Putamen (tissue), 1 donor: ENCODE data around the gene WWOX.

Source experiments
- DNase-seq: peaks from one replicate; pipeline ENCODE4 v3.0.0-alpha.2; 2016; ENCODE audit warnings: low spot score

WWOX gene

GRCh38 chr16:78804058-78804735, 704.7 kb downstream of the WWOX start:
- DNase-seq, result no peak

- no peak for DNase-seq
Observed at GRCh38 chr16:78805556-78805955, 706.1 kb downstream of the WWOX start.

DNA sequence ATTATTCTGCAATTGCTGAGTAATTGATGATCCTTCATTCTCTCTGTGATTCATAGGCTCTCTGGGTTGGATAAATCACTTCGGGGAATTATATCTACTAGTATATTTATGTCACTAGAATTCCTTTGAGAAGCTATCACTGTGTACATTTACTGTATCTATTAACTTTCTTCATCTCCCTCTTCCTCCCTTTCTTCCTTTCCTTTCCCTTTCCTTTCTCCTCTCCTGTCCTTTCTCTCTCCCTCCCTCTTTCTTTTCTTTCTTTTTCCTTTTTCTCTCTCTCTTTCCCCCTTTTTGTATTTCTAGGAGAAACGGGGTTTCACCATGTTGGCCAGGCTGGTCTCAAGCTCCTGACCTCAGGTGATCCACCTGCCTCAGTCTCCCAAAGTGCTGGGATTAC, 711.8 kb downstream of the WWOX start:
- no peak for DNase-seq

DNA sequence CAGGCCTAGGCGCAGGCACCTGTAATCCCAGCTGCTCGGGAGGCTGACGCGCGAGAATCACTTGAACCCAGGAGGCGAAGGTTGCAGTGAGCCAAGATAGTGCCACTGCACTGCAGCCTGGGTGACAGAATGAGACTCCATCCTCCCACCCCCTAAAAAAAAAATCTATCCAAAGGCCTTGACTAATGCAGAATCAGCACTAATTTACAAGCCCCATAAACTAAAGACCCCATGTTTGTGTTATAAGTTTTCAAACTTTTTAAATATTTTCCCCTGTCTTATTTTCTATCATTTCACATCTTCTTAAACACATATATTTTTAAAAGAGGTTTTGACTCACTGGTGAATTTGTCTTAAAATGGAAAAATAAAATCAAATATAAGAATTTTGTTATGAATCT, 713.1 kb downstream of the WWOX start:
- DNase-seq, result no peak

- DNase-seq, result no peak
Observed at GRCh38 chr16:78813661-78814311, 714.3 kb downstream of the WWOX start.

DNA sequence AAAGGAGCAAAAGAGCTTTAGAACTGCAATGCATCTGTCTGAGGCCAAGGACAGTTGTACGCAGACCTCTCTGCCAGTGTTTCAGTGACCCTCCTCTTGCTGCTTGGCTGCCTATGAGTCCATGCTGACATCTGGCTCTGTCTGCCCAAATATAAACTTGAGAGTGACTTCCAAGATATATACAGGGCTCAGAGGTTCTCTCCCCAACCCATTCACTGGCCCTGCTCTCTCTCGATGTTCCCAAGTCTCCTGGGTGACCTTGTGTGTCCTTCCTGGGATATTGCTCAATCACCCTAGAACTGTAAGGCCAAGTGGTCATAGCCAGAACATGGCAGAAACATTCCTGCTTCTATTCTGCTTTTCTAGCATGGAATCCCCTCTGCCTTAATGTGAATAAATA, 716.3 kb downstream of the WWOX start:
- no peak for DNase-seq

DNA sequence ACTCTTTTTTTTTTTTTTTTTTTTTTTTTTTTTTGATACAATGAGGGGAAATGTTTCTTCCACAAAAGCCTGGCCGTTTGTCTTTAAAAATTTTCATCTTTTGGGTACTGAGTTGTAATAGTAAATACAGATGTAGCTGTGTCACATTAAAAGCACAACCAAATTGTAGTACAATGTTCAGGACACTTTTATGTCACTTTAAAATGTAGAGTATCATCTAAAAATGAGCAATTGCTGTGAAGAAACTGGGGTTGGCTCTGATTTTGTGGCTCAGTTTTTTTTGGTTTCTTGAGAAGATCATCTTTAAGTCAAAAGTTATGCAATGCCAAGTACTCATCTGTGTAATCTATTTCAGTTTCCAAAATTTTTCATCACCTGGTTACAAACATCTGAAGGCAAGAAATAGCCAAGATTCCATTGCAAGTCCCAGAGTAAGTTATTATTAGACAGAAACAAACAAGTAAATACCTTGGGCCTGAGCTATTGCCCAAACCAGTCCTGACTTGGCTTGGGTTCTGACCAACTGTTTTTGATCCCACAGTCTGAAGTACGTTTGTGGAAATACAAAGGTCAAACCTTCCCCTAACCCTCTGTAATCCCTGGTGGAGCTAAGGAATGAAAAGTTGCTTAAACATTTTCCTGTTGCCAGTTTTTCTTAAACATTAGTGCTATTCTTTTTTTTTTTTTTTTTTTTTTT, 717.2 kb downstream of the WWOX start:
- DNase-seq, result peak; percentile 15

DNA sequence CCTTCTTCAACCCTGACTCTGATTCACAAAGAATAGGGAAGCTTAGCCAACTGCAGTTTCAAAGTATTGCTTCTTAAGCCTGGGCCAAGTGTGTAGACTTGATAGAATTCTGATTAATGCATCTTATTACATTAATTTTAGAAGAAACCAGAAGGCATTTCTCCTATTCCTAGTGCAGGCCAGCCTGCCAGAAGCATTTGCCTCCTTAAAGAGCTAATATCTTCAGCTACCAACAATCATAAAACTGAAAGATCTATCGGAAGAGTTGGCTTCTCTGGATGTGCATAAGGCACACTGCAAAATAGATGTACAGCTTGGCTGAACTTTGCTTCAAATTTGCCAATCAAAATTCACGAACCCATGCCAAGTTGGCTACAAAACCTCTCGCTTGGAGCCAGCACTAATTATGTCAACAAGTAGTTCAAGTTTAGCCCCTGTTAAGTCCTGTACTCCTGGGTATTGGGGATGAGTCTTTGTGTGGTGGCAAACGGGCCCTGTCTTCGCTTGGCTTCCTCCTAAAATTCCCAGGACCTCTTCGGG, 717.8 kb downstream of the WWOX start:
- no peak for DNase-seq

- no peak for DNase-seq
Observed at GRCh38 chr16:78821335-78821734, 721.9 kb downstream of the WWOX start.

DNA sequence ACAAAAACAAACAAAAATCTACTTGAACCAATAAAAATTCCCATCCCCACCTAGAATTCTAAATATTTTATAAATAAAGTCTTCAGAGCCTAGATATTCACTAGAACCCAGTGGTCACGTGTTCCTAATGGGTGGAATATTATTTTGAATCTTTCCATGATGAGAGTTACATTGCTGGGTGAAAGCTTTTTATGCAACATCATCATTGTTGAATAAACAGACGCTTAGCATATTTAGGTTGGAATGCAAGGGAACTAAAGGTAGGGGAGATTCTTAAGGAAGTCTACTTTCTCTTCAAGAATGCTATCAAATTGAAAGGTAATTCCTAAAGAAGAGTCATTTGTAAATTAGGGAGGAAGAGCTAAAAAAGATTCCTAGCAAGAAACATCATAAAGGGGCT, 723.1 kb downstream of the WWOX start:
- no peak for DNase-seq

GRCh38 chr16:78823027-78823426, 723.6 kb downstream of the WWOX start:
- no peak for DNase-seq

GRCh38 chr16:78829280-78829679, 729.8 kb downstream of the WWOX start:
- no peak for DNase-seq

DNA sequence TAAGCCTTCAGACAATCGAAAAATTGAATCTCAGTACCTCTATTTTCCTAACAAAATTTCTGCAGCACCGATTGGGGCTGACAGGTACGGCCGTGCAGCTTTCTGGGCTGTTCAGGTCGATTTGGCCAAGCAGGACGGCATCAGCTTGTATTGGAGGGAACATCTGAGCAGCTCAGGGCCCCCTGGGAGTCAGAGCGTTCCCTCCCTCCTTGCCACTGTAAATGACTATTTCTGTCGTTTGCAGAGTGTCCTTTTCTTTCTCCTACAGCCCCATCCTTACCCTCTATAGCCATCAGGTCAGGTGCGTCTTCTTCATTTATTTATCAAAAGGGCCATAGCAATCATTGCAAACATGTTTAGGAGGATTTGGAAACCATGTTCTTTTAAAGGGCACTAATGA, 731.1 kb downstream of the WWOX start:
- DNase-seq, result no peak

GRCh38 chr16:78832100-78832499, 732.6 kb downstream of the WWOX start:
- no peak for DNase-seq

- DNase-seq, result no peak
Observed at GRCh38 chr16:78836802-78837491, 737.5 kb downstream of the WWOX start.

- DNase-seq, result no peak
Observed at GRCh38 chr16:78837706-78838105, 738.3 kb downstream of the WWOX start.

DNA sequence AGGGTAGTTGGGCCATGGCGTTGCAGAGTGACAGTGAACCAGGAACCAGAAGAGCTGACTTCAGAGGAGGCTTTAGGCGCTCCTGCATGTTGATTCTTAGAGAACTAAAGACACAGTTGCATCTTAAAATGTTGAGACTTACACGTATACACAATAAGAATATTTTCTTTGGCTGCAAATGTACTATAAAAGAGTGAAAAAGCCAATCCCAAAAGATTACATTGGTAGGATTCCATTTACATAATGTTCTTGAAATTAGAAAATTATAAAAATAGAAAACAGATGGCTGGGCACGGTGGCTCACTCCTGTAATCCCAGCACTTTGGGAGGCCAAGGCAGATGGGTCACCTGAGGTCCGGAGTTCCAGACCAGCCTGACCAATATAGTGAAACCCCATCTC, 738.8 kb downstream of the WWOX start:
- no peak for DNase-seq

DNA sequence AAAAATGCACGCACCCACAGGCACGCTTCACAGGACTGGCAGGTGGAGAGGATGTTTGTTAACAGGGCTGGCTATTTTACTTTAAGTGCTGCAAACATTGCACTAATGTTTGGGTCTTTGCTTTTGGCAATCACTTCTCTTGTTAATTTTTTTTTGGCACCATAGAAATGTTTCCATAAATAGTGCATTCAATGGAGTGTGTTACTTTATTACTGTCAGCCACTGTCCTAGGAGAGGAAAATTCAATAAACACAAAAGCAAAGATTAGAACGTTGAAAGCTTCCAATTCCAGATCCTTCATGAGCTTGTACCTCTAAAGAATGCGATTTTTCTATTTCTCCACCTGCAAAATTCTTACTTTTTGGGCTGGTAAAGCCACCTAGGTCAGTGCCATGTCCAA, 743.5 kb downstream of the WWOX start:
- no peak for DNase-seq

DNA sequence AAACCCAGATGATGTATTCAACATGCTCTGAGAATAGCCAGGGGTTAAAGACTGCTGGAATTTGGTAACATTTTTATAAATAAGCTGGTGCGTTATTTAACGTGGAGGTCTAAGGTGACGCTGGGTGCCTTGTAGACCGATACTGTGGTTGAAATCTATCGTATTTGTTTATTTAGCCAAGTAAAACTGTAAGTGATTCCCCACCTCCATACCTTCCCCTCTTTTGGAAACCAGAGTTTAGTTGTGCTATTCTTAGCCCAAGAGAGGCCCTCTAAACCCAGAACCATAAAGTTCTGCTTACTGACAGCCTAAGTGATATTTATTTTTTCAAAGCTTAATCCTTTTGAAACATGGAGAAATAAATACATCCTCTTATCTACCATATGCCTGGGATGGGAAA, 744.5 kb downstream of the WWOX start:
- DNase-seq, result no peak

DNA sequence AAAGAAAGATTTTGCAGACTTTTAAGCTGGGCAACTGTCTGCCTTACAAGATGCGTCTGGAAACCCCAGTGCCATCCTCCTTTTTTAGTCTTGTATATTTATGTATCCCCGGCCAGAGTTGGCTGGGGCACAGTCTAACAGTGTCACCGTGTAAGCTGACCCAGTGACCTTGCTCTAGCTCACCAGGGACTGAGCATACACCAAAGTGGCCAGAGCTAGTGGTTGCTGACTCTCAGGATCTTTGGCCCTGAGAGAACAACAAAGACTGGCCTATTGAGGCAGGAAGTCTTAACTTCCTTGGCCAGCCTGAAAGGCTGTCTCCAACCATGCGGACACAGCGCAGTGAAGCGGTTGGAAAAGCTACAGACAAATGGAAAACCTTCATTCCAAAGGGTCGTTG, 745.2 kb downstream of the WWOX start:
- DNase-seq, result no peak

- DNase-seq, result no peak
Observed at GRCh38 chr16:78851266-78851665, 751.8 kb downstream of the WWOX start.

GRCh38 chr16:78852081-78852635, 752.7 kb downstream of the WWOX start:
- no peak for DNase-seq
